HG03108 (cell line): ENCODE results near the gene NATD1.

ENCODE experiments used
- ATAC-seq: cut with Tn5 transposase; IDR thresholded peaks from one replicate; pipeline ENCODE4 v1.9.1; 2021; ENCODE audit warnings: moderate library complexity; ENCODE audit not compliant: unreplicated experiment

The NATD1 gene

DNA sequence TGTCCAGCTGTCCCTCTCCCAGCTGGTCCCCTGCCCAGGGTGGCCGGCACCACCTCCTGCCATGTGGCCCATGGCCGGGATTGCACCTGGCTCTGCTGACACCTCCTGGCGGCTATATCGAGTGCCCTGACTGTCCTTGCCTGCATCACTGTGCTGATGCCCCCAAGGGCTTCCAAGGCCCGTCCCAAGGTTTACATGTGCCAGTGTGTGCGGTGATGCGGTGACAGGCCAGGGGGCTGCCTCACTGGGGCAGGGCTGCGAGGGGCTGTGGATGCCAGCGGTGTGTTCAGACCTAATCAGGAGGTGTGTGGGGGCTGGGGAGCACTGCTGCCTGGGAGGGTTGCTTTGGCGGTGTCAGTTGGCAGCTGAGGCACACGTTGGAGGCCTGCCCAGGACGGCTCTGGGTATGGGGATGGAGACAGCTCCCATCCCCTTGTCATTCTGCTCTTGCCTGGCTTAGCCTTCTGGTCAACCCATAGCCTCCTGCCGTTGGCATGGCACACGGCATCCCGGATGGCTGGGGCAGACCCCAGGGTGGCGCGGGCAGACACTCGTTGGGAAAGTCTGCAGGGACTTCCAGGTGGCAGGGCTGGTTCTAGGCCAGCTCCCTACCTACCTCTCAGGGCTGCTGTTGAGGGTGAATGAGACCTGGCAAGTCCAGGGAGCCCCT, 36.8 kb upstream of the NATD1 start:
- no peak for ATAC-seq

- ATAC-seq = no peak
Measured at GRCh38 chr17:21289175-21289901, 36.1 kb upstream of the NATD1 start.

DNA sequence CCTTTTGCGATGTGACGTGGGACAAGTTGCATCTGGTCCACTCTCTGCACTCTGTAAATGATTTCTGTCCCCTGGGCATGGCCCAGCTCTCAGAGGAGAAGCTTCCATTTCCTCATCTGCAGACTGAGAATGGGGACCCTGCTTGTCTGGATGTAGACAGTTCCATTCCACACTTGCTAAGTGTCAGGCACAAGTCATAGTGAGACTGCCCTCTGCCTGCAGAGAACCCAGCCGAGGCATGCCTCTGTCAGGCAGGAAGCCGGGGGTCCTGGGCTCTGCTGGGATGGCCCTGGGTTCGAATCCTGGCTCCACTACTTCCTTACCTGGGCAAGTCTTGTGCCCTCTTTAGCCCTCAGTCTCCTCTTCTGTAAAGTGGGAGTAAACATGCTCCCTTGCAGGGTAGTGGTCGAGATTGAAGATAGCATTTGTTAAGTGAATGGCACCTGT, 35.4 kb upstream of the NATD1 start:
- peak; percentile 14 for ATAC-seq

- peak; percentile 34 for ATAC-seq
Measured at GRCh38 chr17:21287703-21288449, 34.7 kb upstream of the NATD1 start.

DNA sequence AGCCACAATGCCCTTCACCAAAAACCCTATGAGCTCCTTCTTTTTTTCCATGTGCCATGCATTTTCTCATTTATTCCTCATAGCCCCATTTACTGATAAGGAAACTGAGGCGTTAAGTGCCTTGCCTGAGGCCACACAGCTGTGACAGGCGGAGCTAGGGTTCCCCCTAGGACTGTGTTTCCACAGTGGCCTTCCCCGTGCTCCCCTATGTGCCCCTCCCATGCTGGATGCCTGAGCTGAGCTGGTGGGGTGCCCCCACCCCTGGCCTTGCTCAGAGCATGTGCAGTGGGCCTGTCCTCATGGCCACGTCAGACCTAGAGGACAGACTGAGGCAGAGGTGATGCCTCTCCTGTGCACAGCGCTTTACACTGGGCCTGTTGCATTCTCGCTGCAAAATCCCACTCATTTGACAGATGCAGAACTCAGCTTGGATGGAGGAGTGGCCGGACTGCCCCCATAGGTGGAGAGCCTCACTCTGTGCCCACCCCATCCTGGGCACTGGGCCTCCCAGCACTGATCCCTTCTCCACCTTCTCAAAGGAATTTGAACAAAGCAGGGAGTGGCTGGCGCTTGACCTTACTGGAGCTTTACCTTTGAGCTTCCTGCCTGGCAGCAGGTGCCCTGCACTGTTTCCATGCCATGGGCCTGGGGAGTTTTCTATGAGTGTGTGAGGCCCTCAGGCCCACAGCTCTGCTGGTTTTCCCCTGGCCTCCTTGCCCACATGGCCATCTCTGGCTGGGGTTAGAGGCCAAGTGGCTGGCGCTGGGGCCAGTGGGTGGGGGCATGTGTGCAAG, 33.9 kb upstream of the NATD1 start:
- ATAC-seq = no peak

GRCh38 chr17:21286066-21286770, 33.0 kb upstream of the NATD1 start:
- ATAC-seq = no peak

GRCh38 chr17:21285164-21286065, 32.2 kb upstream of the NATD1 start:
- ATAC-seq = no peak

DNA sequence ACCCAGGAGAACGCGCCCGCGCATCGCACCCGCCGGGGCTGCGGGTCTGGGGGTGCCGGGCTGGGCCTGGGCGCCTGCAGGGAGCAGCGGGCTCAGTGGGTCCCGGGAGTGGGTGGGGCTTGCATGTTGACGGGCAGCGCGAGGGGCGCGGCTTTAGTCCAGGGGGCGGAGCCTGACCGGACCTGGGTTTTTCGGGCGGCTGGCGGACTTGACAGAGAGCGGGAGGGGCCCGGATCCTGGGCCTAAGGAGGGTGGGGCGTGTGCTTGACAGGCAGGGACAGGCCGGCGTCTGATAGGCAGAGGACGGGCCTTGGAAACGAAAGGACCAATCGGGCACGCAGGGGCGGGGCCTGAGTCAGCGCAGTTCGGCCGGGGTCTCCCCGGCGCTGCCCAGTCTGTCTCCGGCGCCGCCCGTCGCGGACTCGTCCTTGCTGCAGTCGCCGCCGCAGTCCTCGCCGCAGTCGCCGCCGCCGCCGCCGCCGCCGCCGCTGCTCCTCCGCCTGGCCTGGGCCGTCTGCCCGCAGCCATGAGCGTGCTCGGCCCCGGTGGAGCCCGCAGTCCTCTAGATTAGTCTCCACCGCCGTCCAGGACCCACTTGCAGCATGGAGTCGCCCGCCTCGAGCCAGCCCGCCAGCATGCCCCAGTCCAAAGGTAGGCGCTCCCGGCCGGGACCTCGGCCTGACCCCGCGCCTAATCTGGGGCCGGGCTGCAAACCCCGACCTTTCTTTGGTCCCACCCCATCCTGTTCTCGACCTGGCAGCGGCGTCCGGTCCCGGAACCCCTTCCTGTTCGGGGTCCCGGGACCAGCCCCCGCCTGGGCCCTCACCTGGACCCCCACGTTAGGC, 31.3 kb upstream of the NATD1 start, which contains the start of gene MAP2K3:
TSS of gene MAP2K3 (plus strand) at position 393 of the 845 bp plus-strand sequence. CDS start at position 603, 210 bp downstream.
- ATAC-seq = peak; percentile 64

- ATAC-seq = no peak
Measured at GRCh38 chr17:21283482-21284318, 30.5 kb upstream of the NATD1 start.

DNA sequence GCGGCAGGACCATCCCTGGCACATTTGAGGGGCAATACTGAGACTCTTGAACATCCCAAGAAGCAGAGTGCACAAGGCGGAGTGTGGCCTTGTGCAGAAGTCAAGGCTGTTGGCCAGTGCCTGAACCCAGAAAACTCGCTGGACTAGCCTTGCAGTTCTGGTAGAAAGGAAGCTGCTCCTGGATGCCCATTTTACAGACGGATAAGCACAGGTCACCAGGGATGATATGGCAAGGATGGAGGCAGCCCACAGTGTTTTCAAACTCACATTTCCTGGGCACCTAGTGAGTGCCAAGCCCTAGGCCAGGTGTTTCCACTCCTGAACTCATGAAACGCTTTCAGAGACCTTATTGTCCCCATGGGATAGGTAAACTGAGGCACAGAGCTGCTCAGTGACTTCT, 29.6 kb upstream of the NATD1 start:
- no peak for ATAC-seq

GRCh38 chr17:21282231-21282630, 29.0 kb upstream of the NATD1 start:
- ATAC-seq = no peak

DNA sequence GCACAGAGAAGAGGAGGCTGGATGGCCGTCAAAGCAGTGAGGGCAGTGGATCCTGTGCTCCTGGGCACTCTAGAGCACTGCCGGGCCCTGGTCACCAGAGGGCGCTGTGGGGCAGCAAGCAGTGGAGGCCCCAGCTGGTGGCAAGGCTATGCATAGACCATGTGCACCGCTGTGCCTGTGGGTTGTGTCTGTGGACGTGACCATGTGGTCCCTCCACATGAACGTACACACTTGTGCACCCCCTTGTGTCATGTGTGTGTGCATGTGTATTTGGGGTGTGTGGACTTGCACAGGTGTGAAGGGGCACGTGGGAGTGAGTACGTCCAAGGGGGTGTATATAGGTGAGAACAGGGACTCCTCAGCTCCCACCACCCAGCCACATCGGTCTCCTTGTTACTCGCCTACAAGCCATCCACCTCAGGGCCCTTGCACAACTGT, 26.9 kb upstream of the NATD1 start:
- no peak for ATAC-seq

GRCh38 chr17:21279582-21279981, 26.4 kb upstream of the NATD1 start:
- ATAC-seq = no peak

DNA sequence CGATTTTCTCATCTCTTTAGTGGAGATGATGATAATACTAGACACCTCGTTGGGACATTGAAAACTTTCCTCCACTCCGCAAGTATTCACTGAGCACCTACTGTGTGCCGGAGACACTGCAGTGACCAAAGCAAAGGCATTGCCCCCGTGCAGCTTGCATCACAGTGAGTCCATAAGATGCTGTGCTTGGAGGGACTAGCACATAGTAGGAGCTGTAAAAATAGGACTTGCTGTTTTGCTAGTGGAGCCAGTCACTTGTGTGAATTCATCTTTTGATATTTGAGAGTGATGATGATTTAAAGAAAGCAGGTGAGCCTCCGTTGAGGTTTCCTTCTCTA, 26.0 kb upstream of the NATD1 start:
- no peak for ATAC-seq

DNA sequence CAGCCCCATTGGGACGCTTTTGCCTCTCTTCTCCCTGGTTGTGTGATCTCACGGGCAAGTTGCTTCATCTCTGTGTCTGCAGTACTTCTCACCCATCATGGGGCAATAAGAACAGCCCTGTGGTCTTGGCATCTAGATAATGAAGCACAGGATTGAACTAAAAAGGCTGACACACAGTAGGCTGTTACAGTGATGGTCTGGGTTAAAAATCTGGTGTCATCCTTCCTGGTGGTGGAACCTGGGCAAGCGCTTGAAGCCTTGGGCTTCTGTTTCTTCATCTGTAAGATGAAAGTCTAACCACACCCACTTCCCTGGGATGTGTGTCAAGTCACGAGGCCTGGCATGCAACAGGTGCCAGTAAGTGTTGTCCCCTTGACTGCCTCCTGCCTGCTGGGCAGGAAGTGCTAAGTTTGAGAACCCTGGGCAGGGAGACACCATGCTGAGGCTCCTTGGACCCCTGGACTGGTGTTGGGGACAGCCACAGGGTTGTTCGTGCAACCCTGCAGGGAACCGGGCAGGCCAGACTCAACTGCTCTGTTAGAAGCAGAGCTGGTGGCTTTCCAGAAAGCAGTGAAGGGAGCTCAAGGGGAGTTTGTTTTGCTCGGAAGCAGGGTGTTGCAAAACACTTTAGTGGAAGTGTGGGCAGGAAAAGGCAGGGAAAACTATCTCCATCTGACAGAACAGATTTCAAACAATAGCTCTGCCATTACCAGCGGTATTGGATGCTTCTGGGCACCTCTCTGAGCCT, 25.4 kb upstream of the NATD1 start:
- ATAC-seq = no peak

GRCh38 chr17:21277332-21277731, 24.1 kb upstream of the NATD1 start:
- ATAC-seq = no peak

GRCh38 chr17:21276264-21276588, 23.0 kb upstream of the NATD1 start:
- ATAC-seq = no peak
